Bronchial epithelial cell (primary cell): ENCODE results near the gene TCF21. TPM values are rescaled to one million over a fixed set of nuclear protein-coding genes. Genes with fewer than 3 reads are reported as not detected.

ENCODE experiments used
- DNase-seq: peaks from one replicate; pipeline ENCODE4 v3.0.0-alpha.2; 2010; ENCODE audit warnings: low read depth
- FAIRE-seq: peaks from 2 replicates; lab custom pipeline; 2011; peaks lifted over from hg19 to GRCh38; lab: Jason Lieb, UNC
- H3K27me3 ChIP-seq: 2 replicates; pipeline ENCODE4 v1.5.1; 2011; ENCODE audit warnings: low read length; ENCODE audit not compliant: control insufficient read depth, insufficient read depth
- H3K36me3 ChIP-seq: 2 replicates; pipeline ENCODE4 v1.5.1; 2011; ENCODE audit warnings: low read length; ENCODE audit not compliant: control insufficient read depth, insufficient read depth
- H3K4me3 ChIP-seq: 2 replicates; pipeline ENCODE4 v1.5.1; 2011; ENCODE audit warnings: mild to moderate bottlenecking, low read depth, low read length, control low read depth
- total RNA-seq: library from RNA; depleted of rRNA; stranded (reverse); fragments of >200 nt; gene quantifications from 2 replicates; pipeline ENCODE4 v1.2.1, GENCODE V29; 2014
- TF ChIP-seq, protein P1 (sequence below): IDR thresholded peaks from 2 replicates; pipeline ENCODE4 v1.5.1; 2011; ENCODE audit warnings: mild to moderate bottlenecking, moderate library complexity, low read length, control low read depth, inconsistent platforms; ENCODE audit not compliant: insufficient read depth, severe bottlenecking

The TCF21 gene
- total RNA-seq, 1 donor from 2014 or later: 0.26 TPM

DNA sequence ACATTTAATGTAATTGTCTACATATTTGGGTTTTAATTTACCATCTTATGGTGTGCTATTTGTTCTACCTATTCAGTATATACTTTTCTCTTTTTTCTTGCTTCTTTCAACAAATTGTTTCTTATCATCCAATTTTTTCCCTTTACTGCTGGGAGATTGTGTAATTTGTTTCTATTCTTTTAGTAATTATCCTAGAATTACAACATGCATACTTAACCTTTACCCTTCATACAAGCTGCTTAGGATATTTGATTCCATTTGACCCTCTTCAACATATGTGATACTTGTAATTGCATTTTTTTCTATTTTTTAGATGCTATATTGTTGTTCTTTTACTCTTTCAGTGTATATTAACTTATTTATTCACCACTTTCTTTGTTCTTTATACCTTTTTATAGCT is 49.0 kb downstream of the TCF21 start:
- no peaks in the 10 kb centered on the region for H3K36me3 ChIP-seq
- DNase-seq (no peak), FAIRE-seq (no peak)
- TF ChIP-seq, protein P1, sequence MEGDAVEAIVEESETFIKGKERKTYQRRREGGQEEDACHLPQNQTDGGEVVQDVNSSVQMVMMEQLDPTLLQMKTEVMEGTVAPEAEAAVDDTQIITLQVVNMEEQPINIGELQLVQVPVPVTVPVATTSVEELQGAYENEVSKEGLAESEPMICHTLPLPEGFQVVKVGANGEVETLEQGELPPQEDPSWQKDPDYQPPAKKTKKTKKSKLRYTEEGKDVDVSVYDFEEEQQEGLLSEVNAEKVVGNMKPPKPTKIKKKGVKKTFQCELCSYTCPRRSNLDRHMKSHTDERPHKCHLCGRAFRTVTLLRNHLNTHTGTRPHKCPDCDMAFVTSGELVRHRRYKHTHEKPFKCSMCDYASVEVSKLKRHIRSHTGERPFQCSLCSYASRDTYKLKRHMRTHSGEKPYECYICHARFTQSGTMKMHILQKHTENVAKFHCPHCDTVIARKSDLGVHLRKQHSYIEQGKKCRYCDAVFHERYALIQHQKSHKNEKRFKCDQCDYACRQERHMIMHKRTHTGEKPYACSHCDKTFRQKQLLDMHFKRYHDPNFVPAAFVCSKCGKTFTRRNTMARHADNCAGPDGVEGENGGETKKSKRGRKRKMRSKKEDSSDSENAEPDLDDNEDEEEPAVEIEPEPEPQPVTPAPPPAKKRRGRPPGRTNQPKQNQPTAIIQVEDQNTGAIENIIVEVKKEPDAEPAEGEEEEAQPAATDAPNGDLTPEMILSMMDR: no peak
- no peaks in the 10 kb centered on the region for H3K27me3 ChIP-seq
- no peak overlapping the region for H3K4me3 ChIP-seq

DNA sequence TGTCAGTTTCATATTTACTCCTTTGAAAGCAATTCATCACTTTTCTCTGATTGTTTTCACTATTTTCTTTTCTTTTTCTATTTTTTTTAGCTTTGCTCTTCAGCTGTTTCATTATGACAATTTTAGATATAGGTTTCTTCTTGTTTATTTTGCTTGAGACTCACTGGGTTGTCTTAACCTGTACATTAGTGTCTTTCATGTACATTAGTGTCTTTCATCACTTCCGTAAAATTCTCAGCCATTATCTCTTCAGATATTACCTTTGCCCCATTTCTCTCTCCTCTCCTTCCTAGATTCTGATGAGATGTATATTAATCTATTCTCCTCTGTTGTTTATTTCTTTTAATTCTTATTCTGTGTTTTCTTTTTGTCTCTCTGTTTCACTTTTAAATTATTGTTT is 49.6 kb downstream of the TCF21 start:
- Histone ChIP-seq H3K36me3 (no peaks in the 10 kb centered on the region), H3K27me3 (no peaks in the 10 kb centered on the region), H3K4me3 (no peak overlapping the region)
- no peak for DNase-seq
- TF ChIP-seq, protein P1: no peak
- FAIRE-seq: no peak

DNA sequence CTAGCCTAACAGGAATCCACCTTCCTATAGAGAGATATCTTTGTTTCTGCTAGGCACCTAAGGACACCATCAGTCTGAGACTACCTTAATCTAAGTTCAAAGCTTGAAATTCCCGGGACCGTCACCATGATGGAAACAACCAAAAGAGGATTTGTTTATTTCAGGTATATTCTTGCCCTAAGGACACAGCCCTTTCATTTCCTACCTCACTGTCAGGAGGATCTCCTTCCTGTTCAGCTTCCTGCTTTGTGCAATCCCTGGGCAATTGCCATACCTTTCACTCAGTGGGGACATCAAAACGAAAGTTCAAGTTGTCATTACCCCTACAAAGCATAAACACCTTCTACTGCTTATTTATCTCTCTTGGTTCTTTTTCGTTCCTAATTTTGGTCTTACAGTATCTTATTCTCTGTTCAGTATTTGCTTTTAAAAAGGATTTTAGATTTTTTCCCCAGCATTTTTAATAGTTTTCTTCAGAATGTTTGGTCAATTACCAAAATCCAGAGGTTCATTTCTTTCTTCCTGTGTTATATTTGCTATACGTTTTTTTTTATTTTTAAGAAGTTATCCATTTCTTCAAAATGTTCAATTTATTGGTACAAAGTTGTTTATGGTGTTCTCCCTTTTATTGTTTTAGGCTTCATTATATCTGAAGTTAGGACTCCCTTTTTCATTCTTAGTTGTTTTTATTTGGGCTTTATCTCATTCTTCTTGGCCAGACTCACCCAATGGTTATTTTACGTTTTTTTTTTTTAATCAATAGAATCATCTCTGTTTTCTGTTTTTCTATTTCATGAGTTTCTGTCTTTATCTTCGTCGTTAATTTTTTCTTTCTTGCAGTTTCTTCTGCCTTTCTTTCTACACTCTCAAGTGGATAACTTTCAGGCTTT is 51.1 kb downstream of the TCF21 start:
- TF ChIP-seq, protein P1: no peak
- Histone ChIP-seq H3K27me3 (no peaks in the 10 kb centered on the region), H3K36me3 (no peaks in the 10 kb centered on the region), H3K4me3 (no peak overlapping the region)
- no peak for FAIRE-seq
- no peak for DNase-seq

Other genes with a start within 250 kb of the TCF21 start
- 15.9 and 18.4 TPM in 2 replicates for gene TBPL1, start 64.1 kb downstream of the TCF21 start, total RNA-seq
- gene SLC2A12, start 163.5 kb downstream of the TCF21 start, total RNA-seq: 0.51 and 0.53 TPM in 2 replicates